H1 (cell line): ENCODE data around the gene RAD51B. TPM values are rescaled to one million over a fixed set of nuclear protein-coding genes. Genes with fewer than 3 reads are reported as not detected.

ENCODE experiments used
- CHD7 ChIP-seq: fragments of 300-600 bp; sonication (generic); IDR thresholded peaks from 2 replicates; pipeline ENCODE4 v1.7.1; 2012; ENCODE audit warnings: low read length, moderate library complexity, mild to moderate bottlenecking, inconsistent platforms; ENCODE audit not compliant: insufficient replicate concordance
- POLR2AphosphoS5 ChIP-seq: IDR thresholded peaks from 2 replicates; pipeline ENCODE4 v1.6.1; 2011; ENCODE audit warnings: low read depth, low read length
- polyA plus RNA-seq, 7 experiments: library from polyadenylated mRNA; depleted of rRNA in 3 of 7; stranded (reverse) in 5 of 7; unstranded in 2 of 7; fragments of >200 nt in 5 of 7; fragments of 200-250 nt in 2 of 7; gene quantifications; 1 replicate in 5 of 7; 2 replicates in 1 of 7; 4 replicates in 1 of 7; pipeline versions ENCODE4 v1.2.1 to v1.2.3, GENCODE V29; 2011 to 2013; ENCODE audit warnings: missing spikeins in 2 of 7, mixed read lengths in 2 of 7
- total RNA-seq: library from RNA; stranded (reverse); fragmentation: NEBNext Ultra II Directional; extraction: Animal tissue kit (Norgen Biotek cat#: 25700); gene quantifications from 2 replicates; pipeline ENCODE4 v1.2.1, GENCODE V29; 2021

The RAD51B gene
- total and polyA plus RNA-seq, 2 of the 8 experiments (the other 6 are each of a cell fraction or from before 2014, with no cell fraction given) = 3.9 to 14.9 TPM

GRCh38 chr14:67892466-67893100 is 73.0 kb downstream of the RAD51B start (continued):
- no peak for TF ChIP-seq CHD7
- TF ChIP-seq POLR2AphosphoS5 = no peak
- TF ChIP-seq, all 59 proteins: peak for 0
